ENCODE measurements around the gene TPCN2. TPM values are rescaled to one million over a fixed set of nuclear protein-coding genes. Genes with fewer than 3 reads are reported as not detected.
"Not testable (repeated sequence)": the region's sequence is repeated elsewhere in the genome, so short reads cannot be mapped to it uniquely, and the experiment has no call there.

TPCN2 gene
- total RNA-seq, 3 donors from 2014 or later: 5.8 to 8.4 (median 7.1) TPM

- ATAC-seq: no peak
- H3K36me3 Mint-ChIP-seq (ENCODE audit: insufficient read depth): peaks cover 2% of the 10 kb centered on the region
- H3K4me3 Mint-ChIP-seq: no peak overlapping the region
- peaks cover 35% of the 10 kb centered on the region for H3K4me1 Mint-ChIP-seq (ENCODE audit: low read depth)
- H3K9me3 Mint-ChIP-seq: peaks cover 8% of the 10 kb centered on the region
- no peaks in the 10 kb centered on the region for H3K27me3 Mint-ChIP-seq (ENCODE audit: low read depth)
- no peak for DNase-seq
Observed at GRCh38 chr11:69127081-69127850, 78.5 kb downstream of the TPCN2 start.

GRCh38 chr11:69127884-69128283 is 79.2 kb downstream of the TPCN2 start:
- ATAC-seq: no peak
- H3K9me3 Mint-ChIP-seq: peaks cover 8% of the 10 kb centered on the region
- peaks cover 30% of the 10 kb centered on the region for H3K4me1 Mint-ChIP-seq (ENCODE audit: low read depth)
- H3K36me3 Mint-ChIP-seq (ENCODE audit: insufficient read depth): peaks cover 2% of the 10 kb centered on the region
- H3K27me3 Mint-ChIP-seq (ENCODE audit: low read depth): no peaks in the 10 kb centered on the region
- H3K4me3 Mint-ChIP-seq: no peak overlapping the region
- no peak for DNase-seq

GRCh38 chr11:69129053-69129452 is 80.3 kb downstream of the TPCN2 start:
- DNase-seq: no peak
- Mint-ChIP-seq H3K9me3 (peaks cover 8% of the 10 kb centered on the region), H3K36me3 (ENCODE audit: insufficient read depth) (peaks cover 2% of the 10 kb centered on the region), H3K4me3 (no peak overlapping the region), H3K27me3 (ENCODE audit: low read depth) (no peaks in the 10 kb centered on the region), H3K4me1 (ENCODE audit: low read depth) (peaks cover 19% of the 10 kb centered on the region)
- no peak for ATAC-seq

GRCh38 chr11:69129647-69130046 is 80.9 kb downstream of the TPCN2 start:
- Mint-ChIP-seq H3K4me1 (ENCODE audit: low read depth) (peaks cover 15% of the 10 kb centered on the region), H3K36me3 (ENCODE audit: insufficient read depth) (peaks cover 2% of the 10 kb centered on the region), H3K27me3 (ENCODE audit: low read depth) (no peaks in the 10 kb centered on the region), H3K4me3 (no peak overlapping the region), H3K9me3 (peaks cover 8% of the 10 kb centered on the region)
- ATAC-seq (no peak), DNase-seq (no peak)

- DNase-seq (no peak), ATAC-seq (no peak)
- no peaks in the 10 kb centered on the region for H3K27me3 Mint-ChIP-seq (ENCODE audit: low read depth)
- H3K9me3 Mint-ChIP-seq: peaks cover 8% of the 10 kb centered on the region
- no peak overlapping the region for H3K4me3 Mint-ChIP-seq
- H3K4me1 Mint-ChIP-seq (ENCODE audit: low read depth): peaks cover 13% of the 10 kb centered on the region
- peaks cover 2% of the 10 kb centered on the region for H3K36me3 Mint-ChIP-seq (ENCODE audit: insufficient read depth)
Observed at GRCh38 chr11:69130654-69131053, 81.9 kb downstream of the TPCN2 start.

GRCh38 chr11:69131121-69131566 is 82.4 kb downstream of the TPCN2 start:
- peaks cover 8% of the 10 kb centered on the region for H3K9me3 Mint-ChIP-seq
- peaks cover 13% of the 10 kb centered on the region for H3K4me1 Mint-ChIP-seq (ENCODE audit: low read depth)
- no peak overlapping the region for H3K4me3 Mint-ChIP-seq
- no peaks in the 10 kb centered on the region for H3K27me3 Mint-ChIP-seq (ENCODE audit: low read depth)
- DNase-seq: no peak
- H3K36me3 Mint-ChIP-seq (ENCODE audit: insufficient read depth): peaks cover 2% of the 10 kb centered on the region
- no peak for ATAC-seq

GRCh38 chr11:69131644-69132300 is 83.0 kb downstream of the TPCN2 start:
- H3K27me3 Mint-ChIP-seq (ENCODE audit: low read depth): no peaks in the 10 kb centered on the region
- H3K9me3 Mint-ChIP-seq: peaks cover 8% of the 10 kb centered on the region
- peaks cover 2% of the 10 kb centered on the region for H3K36me3 Mint-ChIP-seq (ENCODE audit: insufficient read depth)
- H3K4me3 Mint-ChIP-seq: no peak overlapping the region
- ATAC-seq (no peak), DNase-seq (no peak)
- peaks cover 13% of the 10 kb centered on the region for H3K4me1 Mint-ChIP-seq (ENCODE audit: low read depth)

- ATAC-seq: no peak
- Mint-ChIP-seq H3K9me3 (peaks cover 8% of the 10 kb centered on the region), H3K36me3 (ENCODE audit: insufficient read depth) (peaks cover 2% of the 10 kb centered on the region), H3K27me3 (ENCODE audit: low read depth) (no peaks in the 10 kb centered on the region), H3K4me3 (no peak overlapping the region), H3K4me1 (ENCODE audit: low read depth) (peaks cover 13% of the 10 kb centered on the region)
- DNase-seq: no peak
Observed at GRCh38 chr11:69132301-69132670, 83.6 kb downstream of the TPCN2 start.

- no peak for ATAC-seq
- Mint-ChIP-seq H3K9me3 (peaks cover 4% of the 10 kb centered on the region), H3K27me3 (ENCODE audit: low read depth) (no peaks in the 10 kb centered on the region), H3K4me1 (ENCODE audit: low read depth) (peaks cover 13% of the 10 kb centered on the region), H3K36me3 (ENCODE audit: insufficient read depth) (peaks cover 2% of the 10 kb centered on the region), H3K4me3 (no peak overlapping the region)
- DNase-seq: no peak
Observed at GRCh38 chr11:69133251-69133650, 84.5 kb downstream of the TPCN2 start.

GRCh38 chr11:69134182-69134581 is 85.5 kb downstream of the TPCN2 start:
- H3K4me3 Mint-ChIP-seq; H3K36me3 Mint-ChIP-seq (ENCODE audit: insufficient read depth); H3K9me3 Mint-ChIP-seq; DNase-seq; ATAC-seq; H3K27me3 Mint-ChIP-seq (ENCODE audit: low read depth): not testable (repeated sequence)
- H3K4me1 Mint-ChIP-seq (ENCODE audit: low read depth): peaks cover 13% of the 10 kb centered on the region

- DNase-seq: no peak
Observed at GRCh38 chr11:69134957-69135356, 86.2 kb downstream of the TPCN2 start.

GRCh38 chr11:69135420-69136363 is 87.0 kb downstream of the TPCN2 start:
- Mint-ChIP-seq H3K9me3 (no peaks in the 10 kb centered on the region), H3K36me3 (ENCODE audit: insufficient read depth) (no peaks in the 10 kb centered on the region), H3K27me3 (ENCODE audit: low read depth) (no peaks in the 10 kb centered on the region), H3K4me3 (no peak overlapping the region), H3K4me1 (ENCODE audit: low read depth) (peaks cover 10% of the 10 kb centered on the region)
- ATAC-seq (peak in 1 of 2 donors; percentile 81), DNase-seq (no peak)

More at GRCh38 chr11:69134957-69135356, 86.2 kb downstream of the TPCN2 start:
- no peaks in the 10 kb centered on the region for H3K36me3 Mint-ChIP-seq (ENCODE audit: insufficient read depth)
- peaks cover 13% of the 10 kb centered on the region for H3K4me1 Mint-ChIP-seq (ENCODE audit: low read depth)
- no peaks in the 10 kb centered on the region for H3K27me3 Mint-ChIP-seq (ENCODE audit: low read depth)
- no peak for ATAC-seq
- no peak overlapping the region for H3K4me3 Mint-ChIP-seq
- no peaks in the 10 kb centered on the region for H3K9me3 Mint-ChIP-seq

- no peaks in the 10 kb centered on the region for H3K27me3 Mint-ChIP-seq (ENCODE audit: low read depth)
- H3K36me3 Mint-ChIP-seq (ENCODE audit: insufficient read depth): no peaks in the 10 kb centered on the region
- ATAC-seq (no peak), DNase-seq (no peak)
- no peak overlapping the region for H3K4me3 Mint-ChIP-seq
- peaks cover 3% of the 10 kb centered on the region for H3K4me1 Mint-ChIP-seq (ENCODE audit: low read depth)
- no peaks in the 10 kb centered on the region for H3K9me3 Mint-ChIP-seq
Observed at GRCh38 chr11:69136471-69136870, 87.7 kb downstream of the TPCN2 start.

GRCh38 chr11:69137151-69137844 is 88.6 kb downstream of the TPCN2 start:
- DNase-seq: no peak
- no peak overlapping the region for H3K4me3 Mint-ChIP-seq
- H3K4me1 Mint-ChIP-seq (ENCODE audit: low read depth): peaks cover 3% of the 10 kb centered on the region
- no peaks in the 10 kb centered on the region for H3K36me3 Mint-ChIP-seq (ENCODE audit: insufficient read depth)
- no peaks in the 10 kb centered on the region for H3K9me3 Mint-ChIP-seq
- ATAC-seq: no peak
- H3K27me3 Mint-ChIP-seq (ENCODE audit: low read depth): no peaks in the 10 kb centered on the region

Measured in activated T-cell treated with anti-CD3 and anti-CD28 coated beads, Interleukin-2, amount 50 U/mL, for 4 hours (primary cell).